H9 (cell line): ENCODE data around the gene FAM217A. TPM values are rescaled to one million over a fixed set of nuclear protein-coding genes. Genes with fewer than 3 reads are reported as not detected.

Source experiments
- DNase-seq: peaks from one replicate; pipeline ENCODE4 v3.0.0-alpha.2; 2017
- H2AFZ ChIP-seq: one replicate; pipeline ENCODE4 v1.6.1; 2013; ENCODE audit warnings: mild to moderate bottlenecking, low read length, control low read depth, moderate library complexity
- H2AK5ac ChIP-seq: 2 replicates; pipeline ENCODE4 v1.6.1; 2013; ENCODE audit warnings: low read length, control low read depth, mixed read lengths; ENCODE audit not compliant: insufficient read length
- H2BK120ac ChIP-seq: one replicate; pipeline ENCODE4 v1.6.1; 2013; ENCODE audit warnings: low read depth, mild to moderate bottlenecking, low read length, control low read depth, inconsistent platforms; ENCODE audit not compliant: poor library complexity, severe bottlenecking
- H2BK12ac ChIP-seq: 2 replicates; pipeline ENCODE4 v1.6.1; 2013; ENCODE audit warnings: low read length, control low read depth, mixed read lengths, low read depth; ENCODE audit not compliant: insufficient read length
- H2BK15ac ChIP-seq: 2 replicates; pipeline ENCODE4 v1.6.1; 2013; ENCODE audit warnings: low read depth, low read length, control low read depth
- H2BK20ac ChIP-seq: one replicate; pipeline ENCODE4 v1.6.1; 2013; ENCODE audit warnings: low read depth, mild to moderate bottlenecking, low read length, control low read depth, inconsistent platforms; ENCODE audit not compliant: poor library complexity, severe bottlenecking
- H2BK5ac ChIP-seq: 2 replicates; pipeline ENCODE4 v1.6.1; 2013; ENCODE audit warnings: low read length, control low read depth, mixed read lengths; ENCODE audit not compliant: insufficient read length
- H3K14ac ChIP-seq: 2 replicates; pipeline ENCODE4 v1.6.1; 2013; ENCODE audit warnings: low read length, control low read depth; ENCODE audit not compliant: insufficient read depth
- H3K18ac ChIP-seq: 2 replicates; pipeline ENCODE4 v1.6.1; 2013; ENCODE audit warnings: low read depth, mild to moderate bottlenecking, mixed read lengths, low read length, control low read depth; ENCODE audit not compliant: insufficient read length
- H3K23ac ChIP-seq: 2 replicates; pipeline ENCODE4 v1.6.1; 2013; ENCODE audit warnings: low read length, control low read depth, mixed read lengths, low read depth; ENCODE audit not compliant: insufficient read length
- H3K23me2 ChIP-seq: 2 replicates; pipeline ENCODE4 v1.6.1; 2013; ENCODE audit warnings: low read depth, mild to moderate bottlenecking, mixed read lengths, low read length, control low read depth; ENCODE audit not compliant: insufficient read length, poor library complexity, severe bottlenecking
- H3K27ac ChIP-seq: 2 replicates; pipeline ENCODE4 v1.5.1; 2013; ENCODE audit warnings: low read length, control low read depth, mixed read lengths, low read depth; ENCODE audit not compliant: insufficient read length
- H3K27me3 ChIP-seq: 2 replicates; pipeline ENCODE4 v1.6.1; 2013; ENCODE audit warnings: low read length, control low read depth, inconsistent platforms; ENCODE audit not compliant: insufficient read depth
- H3K4ac ChIP-seq: 2 replicates; pipeline ENCODE4 v1.6.1; 2013; ENCODE audit warnings: low read depth, mild to moderate bottlenecking, control low read depth, inconsistent platforms, low read length, moderate library complexity
- H3K4me1 ChIP-seq: 2 replicates; pipeline ENCODE4 v1.6.1; 2013; ENCODE audit warnings: low read length, control low read depth, inconsistent platforms; ENCODE audit not compliant: insufficient read depth
- H3K4me2 ChIP-seq: 2 replicates; pipeline ENCODE4 v1.6.1; 2013; ENCODE audit warnings: low read length, control low read depth, mixed read lengths; ENCODE audit not compliant: insufficient read length, insufficient read depth
- H3K56ac ChIP-seq: 2 replicates; pipeline ENCODE4 v1.6.1; 2013; ENCODE audit warnings: low read depth, mild to moderate bottlenecking, mixed read lengths, low read length, control low read depth; ENCODE audit not compliant: insufficient read length
- H3K79me1 ChIP-seq: 2 replicates; pipeline ENCODE4 v1.6.1; 2013; ENCODE audit warnings: low read depth, mild to moderate bottlenecking, moderate library complexity, low read length, control low read depth, inconsistent platforms; ENCODE audit not compliant: insufficient read depth, poor library complexity, severe bottlenecking
- H3K79me2 ChIP-seq: 2 replicates; pipeline ENCODE4 v1.6.1; 2013; ENCODE audit warnings: low read length, control low read depth, inconsistent platforms; ENCODE audit not compliant: insufficient read depth
- H3K9ac ChIP-seq: 2 replicates; pipeline ENCODE4 v1.6.1; 2013; ENCODE audit warnings: low read length, control low read depth, mixed read lengths; ENCODE audit not compliant: insufficient read length; ENCODE audit errors: extremely low read depth
- H3K9me3 ChIP-seq: one replicate; pipeline ENCODE4 v1.6.1; 2013; ENCODE audit warnings: low read depth, low read length, inconsistent platforms; ENCODE audit not compliant: control insufficient read depth
- H3T11ph ChIP-seq: one replicate; pipeline ENCODE4 v1.6.1; 2013; ENCODE audit warnings: mild to moderate bottlenecking, low read length, control low read depth, inconsistent platforms
- H4K20me1 ChIP-seq: one replicate; pipeline ENCODE4 v1.6.1; 2013; ENCODE audit not compliant: control insufficient read depth, insufficient read length, insufficient read depth
- H4K5ac ChIP-seq: 2 replicates; pipeline ENCODE4 v1.6.1; 2013; ENCODE audit warnings: low read depth, mild to moderate bottlenecking, mixed read lengths, low read length, control low read depth; ENCODE audit not compliant: insufficient read length
- H4K8ac ChIP-seq: replicated peaks from 2 replicates; pipeline ENCODE4 v1.6.1; 2013; ENCODE audit warnings: low read length, control low read depth, mixed read lengths, low read depth; ENCODE audit not compliant: insufficient read length
- H4K91ac ChIP-seq: 2 replicates; pipeline ENCODE4 v1.6.1; 2013; ENCODE audit warnings: low read depth, mild to moderate bottlenecking, moderate library complexity, mixed read lengths, low read length, control low read depth; ENCODE audit not compliant: insufficient read length
- H3K27ac Mint-ChIP-seq, 3 experiments: 2 replicates in 2 of 3; 3 replicates in 1 of 3; pipeline ENCODE4 v1.8.0; 2020 to 2021; ENCODE audit warnings: mixed read lengths in 3 of 3, mild to moderate bottlenecking in 1 of 3, moderate library complexity in 1 of 3
- H3K27me3 Mint-ChIP-seq: 2 replicates; pipeline ENCODE4 v1.8.0; 2021; ENCODE audit warnings: low read depth, mild to moderate bottlenecking, moderate library complexity, mixed read lengths
- H3K36me3 Mint-ChIP-seq, 3 experiments: 2 replicates in 2 of 3; 3 replicates in 1 of 3; pipeline ENCODE4 v1.8.0; 2020 to 2021; ENCODE audit warnings: low read depth in 3 of 3, mixed read lengths in 3 of 3; ENCODE audit not compliant: insufficient read depth in 1 of 3
- H3K4me1 Mint-ChIP-seq, 2 experiments: 2 replicates each; pipeline ENCODE4 v1.8.0; 2020; ENCODE audit warnings: mixed read lengths in 2 of 2
- H3K4me3 Mint-ChIP-seq, 2 experiments: 2 replicates in 1 of 2; 3 replicates in 1 of 2; pipeline ENCODE4 v1.8.0; 2020 to 2021; ENCODE audit warnings: mild to moderate bottlenecking in 2 of 2, mixed read lengths in 2 of 2, moderate library complexity in 1 of 2
- H3K9me3 Mint-ChIP-seq, 2 experiments: 2 replicates in 1 of 2; 3 replicates in 1 of 2; pipeline ENCODE4 v1.8.0; 2020; ENCODE audit warnings: mild to moderate bottlenecking in 2 of 2, mixed read lengths in 2 of 2, moderate library complexity in 1 of 2
- CTCF ChIP-seq: fragments of 200-600 bp; sonication (generic); conservative IDR thresholded peaks from 3 replicates; pipeline ENCODE4 v1.8.0; 2021; ENCODE audit warnings: antibody characterized with exemption, mild to moderate bottlenecking
- WGBS: extraction: QIAGEN DNeasy Blood & Tissue Kit; methylation state at CpG from one replicate; pipeline ENCODE4 v1.1.7; 2013; ENCODE audit warnings: missing lambda C conversion rate, low lambda C conversion rate, mixed read lengths; ENCODE audit not compliant: insufficient read length; ENCODE audit errors: extremely low coverage; 5-methylcytosine and 5-hydroxymethylcytosine counted together
- total RNA-seq: library from RNA; stranded (reverse); gene quantifications from 2 replicates; pipeline ENCODE4 v1.2.1, GENCODE V29; 2021

The FAM217A gene
- total RNA-seq, 1 experiment from 2014 or later, result not detected

GRCh38 chr6:4059115-4059777 is 19.7 kb downstream of the FAM217A start:
- Histone ChIP-seq H3K14ac (no peak overlapping the region), H3K27ac (no peak overlapping the region), H3K56ac (no peak overlapping the region), H3K18ac (no peak overlapping the region), H3K79me1 (no peaks in the 10 kb centered on the region), H4K91ac (no peak overlapping the region), H3K4me2 (no peak overlapping the region), H2AK5ac (no peak overlapping the region), H3T11ph (no peak overlapping the region), H2AFZ (no peak overlapping the region), H4K20me1 (no peaks in the 10 kb centered on the region), H2BK120ac (no peak overlapping the region), H2BK15ac (no peak overlapping the region), H2BK5ac (no peak overlapping the region), H3K23me2 (no peaks in the 10 kb centered on the region), H2BK20ac (no peak overlapping the region), H3K4me1 (no peaks in the 10 kb centered on the region), H4K5ac (no peak overlapping the region), H2BK12ac (no peak overlapping the region), H3K4ac (no peak overlapping the region), H3K79me2 (no peaks in the 10 kb centered on the region), H3K9ac (no peak overlapping the region), H4K8ac (no peak overlapping the region), H3K9me3 (no peaks in the 10 kb centered on the region), H3K23ac (no peak overlapping the region), H3K27me3 (no peaks in the 10 kb centered on the region)
- no peak for TF ChIP-seq CTCF
- Mint-ChIP-seq H3K27me3 (no peaks in the 10 kb centered on the region), H3K27ac (peak overlapping the region in 2 of 3 experiments; percentile 55 to 84; a peak in 4 of 7 replicates), H3K4me3 (no peak overlapping the region), H3K4me1 (peaks cover 0 to 7% of the 10 kb centered on the region in 2 experiments; a peak in 2 of 4 replicates), H3K36me3 (peaks cover 41 to 91% (median 80%) of the 10 kb centered on the region in 3 experiments; a peak in 6 of 7 replicates), H3K9me3 (no peaks in the 10 kb centered on the region)
- DNase-seq, result no peak
- WGBS, result no CpG with 5 or more reads among the region's 4 CpGs
